ENCODE results near the gene TRIM22. TPM values are rescaled to one million over a fixed set of nuclear protein-coding genes. Genes with fewer than 3 reads are reported as not detected.
"Not testable (repeated sequence)": the region's sequence is repeated elsewhere in the genome, so short reads cannot be mapped to it uniquely, and the experiment has no call there.

Gene TRIM22
- total and polyA plus RNA-seq, 7 donors = 6.6 to 106 (median 39.2) TPM

- intact Hi-C loops (cut with DNase I) = no loop called here
- H3K36me3 ChIP-seq = peaks cover 0 to 19% (median 4%) of the 10 kb centered on the region in 4 donors
- H3K27me3 ChIP-seq = no peaks in the 10 kb centered on the region
- DNase-seq = no peak
- no peak overlapping the region for H3K4me3 ChIP-seq
- H3K4me1 ChIP-seq = no peaks in the 10 kb centered on the region
- no peak overlapping the region for H3K27ac ChIP-seq
- WGBS, 2 donors = 73 to 75% methylated on average over 5 of the region's 5 CpGs
- TF ChIP-seq, protein P1, sequence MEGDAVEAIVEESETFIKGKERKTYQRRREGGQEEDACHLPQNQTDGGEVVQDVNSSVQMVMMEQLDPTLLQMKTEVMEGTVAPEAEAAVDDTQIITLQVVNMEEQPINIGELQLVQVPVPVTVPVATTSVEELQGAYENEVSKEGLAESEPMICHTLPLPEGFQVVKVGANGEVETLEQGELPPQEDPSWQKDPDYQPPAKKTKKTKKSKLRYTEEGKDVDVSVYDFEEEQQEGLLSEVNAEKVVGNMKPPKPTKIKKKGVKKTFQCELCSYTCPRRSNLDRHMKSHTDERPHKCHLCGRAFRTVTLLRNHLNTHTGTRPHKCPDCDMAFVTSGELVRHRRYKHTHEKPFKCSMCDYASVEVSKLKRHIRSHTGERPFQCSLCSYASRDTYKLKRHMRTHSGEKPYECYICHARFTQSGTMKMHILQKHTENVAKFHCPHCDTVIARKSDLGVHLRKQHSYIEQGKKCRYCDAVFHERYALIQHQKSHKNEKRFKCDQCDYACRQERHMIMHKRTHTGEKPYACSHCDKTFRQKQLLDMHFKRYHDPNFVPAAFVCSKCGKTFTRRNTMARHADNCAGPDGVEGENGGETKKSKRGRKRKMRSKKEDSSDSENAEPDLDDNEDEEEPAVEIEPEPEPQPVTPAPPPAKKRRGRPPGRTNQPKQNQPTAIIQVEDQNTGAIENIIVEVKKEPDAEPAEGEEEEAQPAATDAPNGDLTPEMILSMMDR (IDR thresholded peaks at IDR 0.05) = no peak
- TF ChIP-seq POLR2A (IDR thresholded peaks at IDR 0.05) = no peak
- no peak for TF ChIP-seq POLR2AphosphoS5 (IDR thresholded peaks at IDR 0.05)
- TF ChIP-seq EP300 (IDR thresholded peaks at IDR 0.05) = no peak
- H3K9me3 ChIP-seq = no peaks in the 10 kb centered on the region
These were observed 24.1 kb downstream of the TRIM22 start for GRCh38 chr11:5713695-5714094.

DNA sequence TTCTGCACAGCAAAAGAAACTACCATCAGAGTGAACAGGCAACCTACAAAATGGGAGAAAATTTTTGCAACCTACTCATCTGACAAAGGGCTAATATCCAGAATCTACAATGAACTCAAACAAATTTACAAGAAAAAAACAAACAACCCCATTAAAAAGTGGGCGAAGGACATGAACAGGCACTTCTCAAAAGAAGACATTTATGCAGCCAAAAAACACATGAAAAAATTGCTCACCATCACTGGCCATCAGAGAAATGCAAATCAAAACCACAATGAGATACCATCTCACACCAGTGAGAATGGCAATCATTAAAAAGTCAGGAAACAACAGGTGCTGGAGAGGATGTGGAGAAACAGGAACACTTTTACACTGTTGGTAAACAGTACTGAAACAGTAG is 26.9 kb downstream of the TRIM22 start:
- intact Hi-C loops (cut with DNase I); H3K4me3 ChIP-seq; H3K36me3 ChIP-seq; H3K27ac ChIP-seq; H3K4me1 ChIP-seq; DNase-seq; H3K9me3 ChIP-seq; H3K27me3 ChIP-seq: not testable (repeated sequence)
- 62 to 100% methylated on average over 1 of the region's 1 CpG for WGBS, 2 donors

GRCh38 chr11:5719703-5720495 is 30.3 kb downstream of the TRIM22 start:
- Histone ChIP-seq H3K27me3 (no peaks in the 10 kb centered on the region), H3K27ac (no peak overlapping the region), H3K4me3 (no peak overlapping the region), H3K9me3 (no peaks in the 10 kb centered on the region), H3K4me1 (no peaks in the 10 kb centered on the region), H3K36me3 (no peaks in the 10 kb centered on the region)
- no peak for DNase-seq
- TF ChIP-seq, protein P1 (IDR thresholded peaks at IDR 0.05) = no peak
- TF ChIP-seq EP300 (IDR thresholded peaks at IDR 0.05) = no peak
- TF ChIP-seq POLR2AphosphoS5 (IDR thresholded peaks at IDR 0.05) = no peak
- no peak for TF ChIP-seq POLR2A (IDR thresholded peaks at IDR 0.05)
- WGBS, 2 donors = 94 to 95% methylated on average over 3 of the region's 3 CpGs
- intact Hi-C loops (cut with DNase I) = no loop called here

DNA sequence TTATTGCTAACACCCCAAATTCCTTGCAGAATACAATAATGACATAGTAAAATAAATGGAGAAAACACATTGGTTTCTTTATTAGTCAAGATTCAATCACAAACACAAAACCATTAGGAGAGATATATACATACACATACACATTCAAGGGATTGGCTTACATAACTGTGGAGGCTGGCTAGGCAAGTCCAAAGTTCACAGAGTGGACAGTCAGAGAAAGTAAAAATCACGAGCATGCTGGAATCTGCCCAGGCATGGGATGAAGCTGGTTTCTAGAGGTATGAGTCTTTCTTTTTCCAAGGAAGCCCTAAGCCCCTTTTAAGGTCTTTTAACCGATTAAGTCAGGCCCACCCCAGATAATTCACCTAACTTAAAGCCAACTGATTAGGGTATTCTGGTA is 33.0 kb downstream of the TRIM22 start:
- no peaks in the 10 kb centered on the region for H3K4me1 ChIP-seq
- no peak overlapping the region for H3K4me3 ChIP-seq
- no peaks in the 10 kb centered on the region for H3K9me3 ChIP-seq
- no peak for TF ChIP-seq EP300 (IDR thresholded peaks at IDR 0.05)
- TF ChIP-seq POLR2A (IDR thresholded peaks at IDR 0.05) = no peak
- TF ChIP-seq, protein P1 (IDR thresholded peaks at IDR 0.05) = no peak
- TF ChIP-seq POLR2AphosphoS5 (IDR thresholded peaks at IDR 0.05) = no peak
- DNase-seq = no peak
- no peaks in the 10 kb centered on the region for H3K27me3 ChIP-seq
- intact Hi-C loops (cut with DNase I) = no loop called here
- H3K36me3 ChIP-seq = no peaks in the 10 kb centered on the region
- H3K27ac ChIP-seq = no peak overlapping the region
- 52 to 79% methylated on average over 2 of the region's 2 CpGs for WGBS, 2 donors

- no peak for TF ChIP-seq EP300 (IDR thresholded peaks at IDR 0.05)
- no peak for TF ChIP-seq POLR2A (IDR thresholded peaks at IDR 0.05)
- TF ChIP-seq POLR2AphosphoS5 (IDR thresholded peaks at IDR 0.05) = no peak
- TF ChIP-seq, protein P1 (IDR thresholded peaks at IDR 0.05) = no peak
- Histone ChIP-seq H3K27me3 (no peaks in the 10 kb centered on the region), H3K4me3 (no peak overlapping the region), H3K27ac (no peak overlapping the region), H3K9me3 (no peaks in the 10 kb centered on the region), H3K4me1 (no peaks in the 10 kb centered on the region), H3K36me3 (no peaks in the 10 kb centered on the region)
- 87 to 93% methylated on average over 1 of the region's 1 CpG for WGBS, 2 donors
- no peak for DNase-seq
- intact Hi-C loops (cut with DNase I) = no loop called here
These were observed 36.8 kb downstream of the TRIM22 start for GRCh38 chr11:5726351-5726750.
